Renal cortex interstitium (tissue), 11 donors: ENCODE results near the gene WBP2. TPM values are rescaled to one million over a fixed set of nuclear protein-coding genes. Genes with fewer than 3 reads are reported as not detected.
"Not testable (repeated sequence)": the region's sequence is repeated elsewhere in the genome, so short reads cannot be mapped to it uniquely, and the experiment has no call there.

Experiments
- DNase-seq, 11 donors: peaks; one replicate each; pipeline ENCODE4 v3.0.0-alpha.2; 2013; ENCODE audit warnings: low read depth in 9 of 11, low spot score in 4 of 11; ENCODE audit errors: extremely low read depth in 1 of 11
- polyA plus RNA-seq, 3 donors: library from polyadenylated mRNA; unstranded; fragments of 120-200 nt; gene quantifications; one replicate each; pipeline ENCODE4 v1.2.1, GENCODE V29; 2013; ENCODE audit not compliant: insufficient read length in 3 of 3

The WBP2 gene
- polyA plus RNA-seq, 3 donors = 73.9 to 104 (median 86.0) TPM

GRCh38 chr17:75810756-75811155 lies 44.4 kb downstream of the WBP2 start:
- DNase-seq = not testable (repeated sequence)

GRCh38 chr17:75810216-75810615 lies 44.9 kb downstream of the WBP2 start:
- DNase-seq = no peak

- no peak for DNase-seq
Measured at GRCh38 chr17:75809631-75810111, 45.5 kb downstream of the WBP2 start.

DNA sequence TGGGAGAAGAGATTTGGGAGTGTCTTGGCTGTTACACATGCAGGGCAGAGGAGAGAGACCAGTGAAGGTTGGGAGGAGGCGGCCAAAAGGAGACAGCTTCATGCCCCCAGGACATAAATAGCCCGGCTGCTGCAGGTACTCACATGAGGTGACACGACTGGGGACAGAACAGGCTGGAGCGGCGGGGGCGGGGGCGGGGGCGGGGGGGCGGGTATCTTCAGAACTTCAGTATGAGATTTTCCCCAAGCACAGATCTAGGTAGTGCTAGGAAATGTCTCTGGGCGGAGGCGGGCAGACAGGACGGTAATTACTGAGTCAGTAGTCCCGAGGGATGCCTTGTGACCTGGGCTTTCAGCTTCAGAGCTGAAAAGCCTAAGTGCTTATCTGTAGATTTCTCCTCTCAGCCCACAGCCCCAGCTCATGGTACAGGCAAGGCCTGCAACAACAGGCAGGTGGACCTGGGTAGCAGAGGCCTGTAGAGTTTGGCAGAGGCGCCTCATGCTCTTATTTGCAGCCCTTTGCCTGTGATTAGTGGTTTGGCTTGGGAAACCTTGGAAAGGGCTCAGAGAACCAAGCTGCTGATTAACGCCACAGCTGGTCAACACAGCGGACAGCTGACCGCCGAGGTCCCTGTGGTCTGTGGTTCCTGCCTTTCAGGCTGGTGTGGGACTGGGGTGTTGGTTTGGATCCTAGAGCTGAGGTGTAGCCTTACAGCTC lies 46.1 kb downstream of the WBP2 start:
- no peak for DNase-seq

- DNase-seq = no peak
Measured at GRCh38 chr17:75808549-75808904, 46.6 kb downstream of the WBP2 start.

GRCh38 chr17:75807861-75808260 lies 47.3 kb downstream of the WBP2 start:
- no peak for DNase-seq

GRCh38 chr17:75806822-75807500 lies 48.2 kb downstream of the WBP2 start:
- no peak for DNase-seq

GRCh38 chr17:75803883-75804282 lies 51.3 kb downstream of the WBP2 start:
- no peak for DNase-seq

DNA sequence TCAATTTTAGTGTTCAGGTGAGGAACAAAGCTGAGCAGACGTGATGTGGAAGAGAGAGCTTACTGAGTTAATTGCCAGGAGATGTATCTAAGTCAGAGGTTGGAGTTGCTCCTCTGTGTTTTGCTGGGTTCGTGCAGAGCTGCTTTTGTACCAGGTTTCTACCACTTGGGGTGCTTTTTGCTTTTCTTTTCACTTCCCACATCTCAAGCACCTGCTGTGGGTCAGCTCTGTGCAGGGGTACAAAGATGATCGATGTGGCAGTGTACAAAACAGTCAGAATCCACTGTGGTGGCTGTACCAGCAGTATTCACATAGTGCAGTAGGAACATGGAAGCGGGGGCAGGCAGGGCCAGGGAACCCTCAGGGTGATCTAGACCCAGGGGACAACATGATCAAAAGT lies 55.7 kb downstream of the WBP2 start:
- no peak for DNase-seq

- no peak for DNase-seq
Measured at GRCh38 chr17:75795820-75796607, 59.1 kb downstream of the WBP2 start.

Other genes starting within 250 kb of the WBP2 start
- 10 to 100 TPM in 1 of 3 donors, 1 to 10 TPM in 2; 5.6 to 13.3 (median 5.7) TPM for gene SMIM5, start 221.9 kb downstream of the WBP2 start, polyA plus RNA-seq
- 10 to 100 TPM; 34.6 to 52.3 (median 44.1) TPM for gene RECQL5, start 188.2 kb downstream of the WBP2 start, polyA plus RNA-seq
- 10 to 100 TPM; 87.6 to 96.1 (median 94.4) TPM for gene SAP30BP, start 188.0 kb downstream of the WBP2 start, polyA plus RNA-seq
- gene ITGB4, start 133.9 kb downstream of the WBP2 start, polyA plus RNA-seq = 10 to 100 TPM in 2 of 3 donors, 1 to 10 TPM in 1; 9.9 to 14.7 (median 11.1) TPM
- gene GALK1, start 90.1 kb downstream of the WBP2 start, polyA plus RNA-seq = 10 to 100 TPM; 19.7 to 37.6 (median 32.9) TPM
- gene UNK, start 70.5 kb downstream of the WBP2 start, polyA plus RNA-seq = 10 to 100 TPM; 34.1 to 52.2 (median 42.4) TPM
- 1 to 10 TPM; 4.5 to 6.9 (median 5.5) TPM for gene UNC13D, start 10.9 kb downstream of the WBP2 start, polyA plus RNA-seq
- gene TRIM47, start 23.2 kb upstream of the WBP2 start, polyA plus RNA-seq = 1 to 10 TPM; 5.1 to 9.3 (median 9.3) TPM
- gene TRIM65, start 41.6 kb upstream of the WBP2 start, polyA plus RNA-seq = 10 to 100 TPM; 11.2 to 18.4 (median 15.5) TPM
- gene MRPL38, start 49.5 kb upstream of the WBP2 start, polyA plus RNA-seq = 10 to 100 TPM; 68.1 to 97.2 (median 95.4) TPM
- gene FBF1, start 85.7 kb upstream of the WBP2 start, polyA plus RNA-seq = 10 to 100 TPM in 2 of 3 donors, 1 to 10 TPM in 1; 7.5 to 14.4 (median 12.4) TPM
- 10 to 100 TPM; 31.0 to 37.8 (median 32.4) TPM for gene ACOX1, start 123.8 kb upstream of the WBP2 start, polyA plus RNA-seq
- gene TEN1, start 123.9 kb upstream of the WBP2 start, polyA plus RNA-seq = 10 to 100 TPM; 19.5 to 26.9 (median 23.3) TPM
- gene CDK3, start 145.5 kb upstream of the WBP2 start, polyA plus RNA-seq = 10 to 100 TPM; 12.7 to 26.6 (median 15.7) TPM
- gene EVPL, start 172.0 kb upstream of the WBP2 start, polyA plus RNA-seq = 10 to 100 TPM; 13.5 to 25.8 (median 19.3) TPM
- gene SRP68, start 217.2 kb upstream of the WBP2 start, polyA plus RNA-seq = 100 to 1,000 TPM; 101 to 122 (median 118) TPM
- 1 to 10 TPM in 1 of 3 donors, under 1 TPM in 2; 0.28 to 1.8 (median 0.29) TPM for gene GALR2, start 219.4 kb upstream of the WBP2 start, polyA plus RNA-seq
- 10 to 100 TPM in 2 of 3 donors, 1 to 10 TPM in 1; 8.5 to 24.6 (median 15.8) TPM for gene ZACN, start 223.8 kb upstream of the WBP2 start, polyA plus RNA-seq
- 100 to 1,000 TPM; 150 to 184 (median 159) TPM for gene EXOC7, start 248.5 kb upstream of the WBP2 start, polyA plus RNA-seq